HCT116 (cell line): ENCODE data around the gene RNF214.

Experiments used
- CBX3 ChIP-seq: IDR thresholded peaks from 2 replicates; pipeline ENCODE4 v1.6.1; 2012; ENCODE audit warnings: low read depth
- CEBPB ChIP-seq: IDR thresholded peaks from 2 replicates; pipeline ENCODE4 v1.6.1; 2012; ENCODE audit warnings: low read depth
- CTCF ChIP-seq, 3 experiments: fragments of 200-600 bp in 1 of 3; sonication (generic) in 1 of 3; IDR thresholded peaks in 2 of 3; conservative IDR thresholded peaks in 1 of 3; 2 replicates each; pipeline ENCODE4 v1.5.1; 2012 to 2017; ENCODE audit warnings: low read depth in 2 of 3, low read length in 2 of 3, antibody characterized with exemption in 1 of 3, borderline replicate concordance in 1 of 3, control low read depth in 1 of 3, mild to moderate bottlenecking in 1 of 3, mixed read lengths in 1 of 3, mixed run types in 1 of 3, moderate library complexity in 1 of 3; ENCODE audit not compliant: insufficient read depth in 1 of 3
- EGR1 ChIP-seq: IDR thresholded peaks from 2 replicates; pipeline ENCODE4 v1.6.1; 2012; ENCODE audit warnings: low read depth
- POLR2A ChIP-seq: IDR thresholded peaks from 2 replicates; pipeline ENCODE4 v1.7.0; 2011; ENCODE audit warnings: borderline replicate concordance; ENCODE audit not compliant: insufficient read depth, insufficient read length; ENCODE audit errors: extremely low read depth
- SP1 ChIP-seq: IDR thresholded peaks from 2 replicates; pipeline ENCODE4 v1.6.1; 2012; ENCODE audit warnings: low read depth
- TCF7L2 ChIP-seq: IDR thresholded peaks from 2 replicates; pipeline ENCODE4 v1.7.0; 2011; ENCODE audit warnings: borderline replicate concordance, inconsistent platforms; ENCODE audit not compliant: insufficient read depth, insufficient read length; ENCODE audit errors: extremely low read depth
- YY1 ChIP-seq: IDR thresholded peaks from 2 replicates; pipeline ENCODE4 v1.6.1; 2011; ENCODE audit warnings: low read length, low read depth, moderate library complexity, mild to moderate bottlenecking; ENCODE audit not compliant: insufficient replicate concordance; ENCODE audit errors: extremely low read depth

GRCh38 chr11:117309310-117309709, 76.8 kb downstream of the RNF214 start:
- TF ChIP-seq SP1 (no peak), EGR1 (no peak), POLR2A (no peak), YY1 (no peak), CTCF (IDR thresholded peaks at IDR 0.05 in 2 of 3, conservative IDR thresholded peaks at IDR 0.05 in 1 of 3; ENCODE audit: borderline replicate concordance in 1 of 3, insufficient read depth in 1 of 3, low read depth in 2 of 3, low read length in 2 of 3) (no peak), TCF7L2 (no peak), CEBPB (no peak), CBX3 (no peak)
